Pulmonary artery endothelial cell (primary cell): ENCODE results near the gene ZNF865. TPM values are rescaled to one million over a fixed set of nuclear protein-coding genes. Genes with fewer than 3 reads are reported as not detected.
A peak's percentile ranks its signal among the peaks of the same experiment; 100 is the strongest.

ENCODE experiments used
- DNase-seq: peaks from one replicate; pipeline ENCODE4 v3.0.0-alpha.2; 2011; ENCODE audit warnings: low read depth, low spot score
- total RNA-seq: library from RNA; depleted of rRNA; stranded (reverse); fragments of >200 nt; gene quantifications from 2 replicates; pipeline ENCODE4 v1.2.3, GENCODE V29; 2014

The ZNF865 gene
- total RNA-seq, 1 donor from 2014 or later, result 0.86 TPM

GRCh38 chr19:55605207-55605636 lies 225 bp upstream of the ZNF865 start:
- DNase-seq, result peak; percentile 84

GRCh38 chr19:55606471-55606787 lies 982 bp downstream of the ZNF865 start:
- no peak for DNase-seq

GRCh38 chr19:55606817-55607216 lies 1.4 kb downstream of the ZNF865 start:
- no peak for DNase-seq

GRCh38 chr19:55609326-55609725 lies 3.9 kb downstream of the ZNF865 start:
- DNase-seq, result no peak

GRCh38 chr19:55611300-55611982 lies 6.0 kb downstream of the ZNF865 start:
- no peak for DNase-seq

- no peak for DNase-seq
Measured at GRCh38 chr19:55611983-55612645, 6.7 kb downstream of the ZNF865 start.

GRCh38 chr19:55613396-55613795 lies 7.9 kb downstream of the ZNF865 start:
- DNase-seq, result no peak

GRCh38 chr19:55613930-55614710 lies 8.7 kb downstream of the ZNF865 start:
- no peak for DNase-seq

GRCh38 chr19:55614711-55615542 lies 9.5 kb downstream of the ZNF865 start:
- DNase-seq, result no peak

GRCh38 chr19:55615543-55616394 lies 10.3 kb downstream of the ZNF865 start:
- no peak for DNase-seq

- no peak for DNase-seq
Measured at GRCh38 chr19:55616395-55616875, 11.0 kb downstream of the ZNF865 start.

GRCh38 chr19:55617426-55617825 lies 12.0 kb downstream of the ZNF865 start:
- DNase-seq, result no peak

GRCh38 chr19:55618426-55618825 lies 13.0 kb downstream of the ZNF865 start:
- no peak for DNase-seq

GRCh38 chr19:55619286-55619685 lies 13.8 kb downstream of the ZNF865 start:
- DNase-seq, result no peak

GRCh38 chr19:55620410-55621204 lies 15.2 kb downstream of the ZNF865 start:
- DNase-seq, result no peak

GRCh38 chr19:55621205-55621672 lies 15.8 kb downstream of the ZNF865 start:
- no peak for DNase-seq

GRCh38 chr19:55621673-55622231 lies 16.3 kb downstream of the ZNF865 start:
- DNase-seq, result no peak

GRCh38 chr19:55622242-55622969 lies 17.0 kb downstream of the ZNF865 start:
- DNase-seq, result no peak

- DNase-seq, result no peak
Measured at GRCh38 chr19:55623130-55623529, 17.7 kb downstream of the ZNF865 start.
